ENCODE measurements around the gene ZNF292. TPM values are rescaled to one million over a fixed set of nuclear protein-coding genes. Genes with fewer than 3 reads are reported as not detected.
"Not testable (repeated sequence)": the region's sequence is repeated elsewhere in the genome, so short reads cannot be mapped to it uniquely, and the experiment has no call there.

Gene ZNF292
- total RNA-seq, 4 donors from 2014 or later: 17.8 to 40.0 (median 21.3) TPM

GRCh38 chr6:87225937-87226336 lies 70.6 kb downstream of the ZNF292 start:
- ATAC-seq (ENCODE audit: low FRiP score) (no peak), DNase-seq (ENCODE audit: low spot score) (no peak)
- no peak for TF ChIP-seq CTCF (IDR thresholded peaks at IDR 0.05)

GRCh38 chr6:87230801-87231200 lies 75.4 kb downstream of the ZNF292 start:
- TF ChIP-seq CTCF (IDR thresholded peaks at IDR 0.05): no peak
- ATAC-seq (ENCODE audit: low FRiP score) (no peak), DNase-seq (ENCODE audit: low spot score) (no peak)

- DNase-seq (ENCODE audit: low spot score) (no peak), ATAC-seq (ENCODE audit: low FRiP score) (no peak)
- no peak for TF ChIP-seq CTCF (IDR thresholded peaks at IDR 0.05)
Measured at GRCh38 chr6:87237804-87238203, 82.4 kb downstream of the ZNF292 start.

- ATAC-seq (ENCODE audit: low FRiP score): not testable (repeated sequence)
Measured at GRCh38 chr6:87239098-87239635, 83.8 kb downstream of the ZNF292 start.

GRCh38 chr6:87241304-87241703 lies 85.9 kb downstream of the ZNF292 start:
- DNase-seq (ENCODE audit: low spot score) (no peak), ATAC-seq (ENCODE audit: low FRiP score) (no peak)
- TF ChIP-seq CTCF (IDR thresholded peaks at IDR 0.05): no peak

More at GRCh38 chr6:87239098-87239635, 83.8 kb downstream of the ZNF292 start:
- DNase-seq (ENCODE audit: low spot score): not testable (repeated sequence)

- ATAC-seq (ENCODE audit: low FRiP score): no peak
- DNase-seq (ENCODE audit: low spot score): no peak
- no peak for TF ChIP-seq CTCF (IDR thresholded peaks at IDR 0.05)
Measured at GRCh38 chr6:87242311-87242710, 86.9 kb downstream of the ZNF292 start.

GRCh38 chr6:87243812-87244211 lies 88.4 kb downstream of the ZNF292 start:
- TF ChIP-seq CTCF (IDR thresholded peaks at IDR 0.05): no peak
- DNase-seq (ENCODE audit: low spot score) (no peak), ATAC-seq (ENCODE audit: low FRiP score) (no peak)

- no peak for TF ChIP-seq CTCF (IDR thresholded peaks at IDR 0.05)
- no peak for DNase-seq (ENCODE audit: low spot score)
- ATAC-seq (ENCODE audit: low FRiP score): no peak
Measured at GRCh38 chr6:87244380-87244779, 89.0 kb downstream of the ZNF292 start.

All from omental fat pad (tissue), 4 donors.